ENCODE data around the gene EDN2.

- TF ChIP-seq CREB5 (CRISPR knock-in tag; IDR thresholded peaks at IDR 0.05; ENCODE audit: low read depth), result no peak
- no peak for TF ChIP-seq ZNF565 (CRISPR knock-in tag; conservative IDR thresholded peaks at IDR 0.05; ENCODE audit: low read depth)
- TF ChIP-seq TSHZ2 (CRISPR knock-in tag; IDR thresholded peaks at IDR 0.05), result no peak
Observed at GRCh38 chr1:41446851-41447610, 37.5 kb downstream of the EDN2 start.

All from SK-N-SH treated with all-trans-retinoic acid at 6 μM for 48 hours (cell line).